Medulla oblongata (tissue), 1 donor: ENCODE measurements around the gene METTL18.
A peak's percentile ranks its signal among the peaks of the same experiment; 100 is the strongest.
"Not testable (repeated sequence)": the region's sequence is repeated elsewhere in the genome, so short reads cannot be mapped to it uniquely, and the experiment has no call there.

ENCODE experiments used
- DNase-seq: peaks from one replicate; pipeline ENCODE4 v3.0.0-alpha.2; 2015; ENCODE audit errors: extremely low spot score

The METTL18 gene

GRCh38 chr1:169794530-169795416 is at the start of gene METTL18:
TSS of gene METTL18 (minus strand) at chr1:169794907. CDS start at chr1:169793695, 1,212 bp downstream.
- DNase-seq, result peak; percentile 98

- DNase-seq, result no peak
Observed at GRCh38 chr1:169838942-169839341, 44.2 kb upstream of the METTL18 start.

DNA sequence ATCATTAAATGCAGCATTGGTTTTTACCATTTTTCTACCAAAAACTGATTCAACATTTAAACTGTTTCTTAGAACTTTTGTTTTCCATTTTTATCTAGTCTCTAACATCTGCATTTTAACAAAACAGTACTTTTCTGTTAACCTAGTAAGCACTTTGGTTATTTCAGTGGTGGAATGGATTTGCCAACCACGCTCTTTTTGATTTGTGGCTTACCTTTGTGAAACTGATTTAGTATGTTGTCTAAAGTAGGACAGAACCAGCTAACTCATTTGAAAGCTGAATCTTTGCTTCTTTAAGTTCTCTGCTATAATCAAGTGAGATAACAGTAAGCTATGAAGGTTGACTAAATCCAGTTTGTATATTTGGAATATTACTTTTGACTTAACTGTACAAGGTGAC is 41.5 kb upstream of the METTL18 start:
- DNase-seq, result no peak

DNA sequence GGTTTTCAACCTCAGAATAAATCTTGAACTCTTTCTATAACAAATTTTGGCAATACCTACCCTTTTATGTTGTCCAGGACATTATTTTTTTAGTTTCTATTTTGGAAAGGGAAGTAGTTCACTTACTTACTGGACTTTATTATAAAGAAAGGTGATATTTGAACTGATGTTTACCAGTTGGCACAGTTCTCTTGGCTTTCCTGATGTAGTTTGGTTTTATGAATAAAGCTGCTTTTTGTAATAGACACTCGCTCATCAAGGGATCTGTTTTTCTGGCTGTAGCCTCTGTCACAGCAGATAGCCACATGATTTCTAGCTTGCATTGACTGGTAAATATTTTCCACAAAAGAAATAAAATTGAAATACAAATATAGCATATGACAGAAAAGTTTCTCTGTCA is 40.9 kb upstream of the METTL18 start:
- DNase-seq, result no peak

DNA sequence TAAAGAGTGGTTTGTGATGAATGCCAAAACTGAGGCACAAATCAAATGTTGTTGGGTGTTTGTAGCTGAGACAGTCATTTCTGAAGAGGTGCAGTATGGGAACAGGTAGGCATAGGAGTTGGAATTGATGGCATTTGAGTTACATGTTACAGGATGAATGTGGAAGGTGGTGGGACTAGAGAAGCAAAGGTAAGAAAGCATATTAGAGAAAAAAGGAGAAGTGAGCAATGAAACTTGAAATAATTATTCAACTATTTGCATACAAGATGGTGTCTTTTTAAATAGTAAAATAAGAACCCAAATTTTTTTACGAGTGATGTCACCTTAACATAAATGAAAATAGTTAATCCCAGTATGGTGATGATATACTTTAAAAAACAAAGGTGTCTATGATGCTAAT is 40.2 kb upstream of the METTL18 start:
- DNase-seq, result no peak

DNA sequence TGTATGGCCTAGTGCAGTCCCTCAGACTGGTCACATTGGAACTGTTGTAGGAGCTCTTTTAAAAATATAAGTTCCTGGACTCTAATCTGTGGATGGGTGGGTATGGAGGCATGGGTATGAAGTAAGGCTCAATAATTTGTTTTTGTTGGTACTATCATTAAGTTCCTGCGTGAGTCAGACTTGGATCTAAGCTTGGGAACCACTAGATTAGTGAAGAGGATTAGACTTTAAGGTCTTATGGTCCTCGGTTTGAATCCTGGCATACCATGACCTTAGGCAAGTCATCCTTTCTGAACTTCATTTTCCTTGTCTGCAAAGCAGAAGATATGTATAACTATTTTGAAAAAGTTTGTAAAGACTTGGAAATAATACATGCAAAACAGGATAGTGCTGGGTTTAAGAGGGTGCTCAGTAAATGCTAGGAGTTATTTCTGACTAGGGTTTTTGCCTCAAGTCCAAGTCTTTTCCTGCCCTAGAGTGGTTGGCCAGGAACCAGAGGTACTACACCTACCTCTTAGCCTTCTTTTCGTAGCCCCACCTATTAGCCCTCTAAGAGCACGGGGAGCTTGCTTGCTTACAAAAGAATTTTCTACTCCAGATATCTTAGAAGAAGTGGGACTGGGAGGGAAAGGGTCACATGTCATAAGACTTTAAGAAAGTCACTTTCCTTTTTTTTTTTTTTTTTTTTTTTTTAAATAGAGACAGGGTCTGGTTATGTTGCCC is 38.6 kb upstream of the METTL18 start:
- no peak for DNase-seq

DNA sequence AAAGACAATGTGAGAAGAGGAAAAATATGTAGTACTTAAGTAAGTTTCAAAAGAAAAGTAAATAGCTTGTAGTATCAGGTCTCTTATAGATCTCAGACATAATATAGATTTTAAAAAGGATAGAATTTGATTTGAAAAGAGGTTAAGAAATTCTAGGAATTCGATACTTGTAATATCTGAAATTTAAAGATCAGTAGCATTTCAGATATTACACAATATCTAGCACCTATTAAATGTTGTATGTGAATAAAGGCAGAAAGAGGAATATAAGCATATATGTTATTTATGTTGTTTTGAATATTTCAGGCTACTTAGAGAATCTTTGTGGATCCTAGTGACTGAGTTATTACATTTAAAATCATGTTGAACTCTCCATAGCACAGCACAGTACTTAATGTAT is 35.0 kb upstream of the METTL18 start:
- DNase-seq, result no peak

GRCh38 chr1:169824153-169824552 is 29.4 kb upstream of the METTL18 start:
- DNase-seq, result no peak

DNA sequence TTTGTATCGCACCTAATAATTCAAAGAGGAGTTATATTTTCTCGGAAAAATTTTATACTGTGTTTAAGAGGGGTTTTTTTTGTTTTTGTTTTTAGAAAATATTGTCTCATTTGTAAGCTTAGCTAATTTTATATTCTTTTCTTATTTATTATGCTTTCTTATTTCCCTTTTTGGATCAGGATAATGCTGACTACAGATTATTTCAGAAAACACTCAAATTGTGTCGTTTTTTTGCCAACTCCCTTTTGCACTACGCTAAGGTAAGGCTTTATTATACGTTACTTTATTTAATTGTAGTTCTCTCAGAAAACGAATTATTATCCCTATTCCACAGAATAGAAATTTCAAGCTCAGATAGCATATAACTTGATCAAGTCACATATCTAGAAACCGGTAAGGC is 26.8 kb upstream of the METTL18 start:
- no peak for DNase-seq

DNA sequence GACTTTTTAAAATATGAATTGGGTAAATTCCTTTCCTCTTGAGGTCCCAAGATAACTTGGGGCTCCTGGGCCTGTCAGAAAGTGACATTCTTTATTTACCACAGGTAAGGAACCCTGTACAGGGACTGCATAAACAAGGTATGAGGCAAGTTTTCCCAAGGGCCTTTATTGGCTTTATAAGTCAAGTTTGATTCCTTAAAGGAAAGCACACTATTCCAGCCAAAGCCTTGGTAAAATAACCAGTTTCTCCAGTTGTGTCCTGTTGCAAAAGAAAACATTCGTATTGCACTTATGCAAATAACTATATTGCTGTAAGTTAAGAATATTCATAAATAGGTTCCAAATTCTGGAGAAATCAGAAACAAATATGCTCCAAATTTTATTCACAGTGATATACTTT is 21.9 kb upstream of the METTL18 start:
- no peak for DNase-seq

DNA sequence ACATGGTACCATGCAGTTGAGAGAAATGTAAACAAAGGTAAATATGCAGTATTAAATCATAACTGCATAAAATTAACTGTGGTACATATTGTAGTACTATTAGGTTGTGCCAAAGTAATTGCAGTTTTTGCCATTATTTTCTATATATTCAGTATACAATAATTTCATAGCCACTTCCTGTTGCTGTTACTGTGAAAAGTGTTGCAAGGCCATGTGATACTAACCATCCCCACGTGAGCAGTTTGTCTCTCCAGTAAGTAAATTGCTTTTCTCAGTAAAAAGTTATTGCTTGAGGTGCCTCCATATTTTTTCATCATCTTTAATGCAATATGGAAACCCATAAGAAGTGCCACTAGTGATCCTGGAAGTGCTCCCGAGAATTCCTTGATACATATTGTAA is 19.6 kb upstream of the METTL18 start:
- DNase-seq, result no peak

GRCh38 chr1:169812131-169812530 is 17.4 kb upstream of the METTL18 start:
- DNase-seq, result no peak

DNA sequence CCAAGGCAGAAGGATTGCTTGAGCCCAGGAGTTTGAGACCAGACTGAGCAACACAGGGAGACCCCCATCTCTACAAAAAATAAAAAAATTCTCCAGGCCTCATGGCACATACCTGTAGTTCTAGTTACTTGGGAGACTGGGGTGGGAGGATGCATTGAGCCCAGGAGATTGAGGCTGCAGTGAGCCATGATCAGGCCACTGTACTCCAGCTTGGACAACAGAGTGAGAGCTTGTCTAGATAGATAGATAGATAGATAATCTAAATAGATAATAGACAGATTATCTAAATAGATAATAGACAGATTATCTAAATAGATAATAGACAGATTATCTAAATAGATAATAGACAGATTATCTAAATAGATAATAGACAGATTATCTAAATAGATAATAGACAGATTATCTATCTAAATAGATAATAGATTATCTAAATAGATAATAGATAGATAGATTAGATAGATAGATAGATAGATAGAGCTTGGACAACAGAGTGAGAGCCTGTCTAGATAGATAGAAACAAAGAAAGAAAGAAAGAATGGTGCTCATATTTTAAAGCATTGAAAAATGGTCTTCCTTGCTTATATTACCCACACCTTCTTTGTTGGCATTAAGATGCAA is 16.8 kb upstream of the METTL18 start:
- DNase-seq, result not testable (repeated sequence)

- peak; percentile 59 for DNase-seq
Observed at GRCh38 chr1:169809370-169810095, 14.8 kb upstream of the METTL18 start.

DNA sequence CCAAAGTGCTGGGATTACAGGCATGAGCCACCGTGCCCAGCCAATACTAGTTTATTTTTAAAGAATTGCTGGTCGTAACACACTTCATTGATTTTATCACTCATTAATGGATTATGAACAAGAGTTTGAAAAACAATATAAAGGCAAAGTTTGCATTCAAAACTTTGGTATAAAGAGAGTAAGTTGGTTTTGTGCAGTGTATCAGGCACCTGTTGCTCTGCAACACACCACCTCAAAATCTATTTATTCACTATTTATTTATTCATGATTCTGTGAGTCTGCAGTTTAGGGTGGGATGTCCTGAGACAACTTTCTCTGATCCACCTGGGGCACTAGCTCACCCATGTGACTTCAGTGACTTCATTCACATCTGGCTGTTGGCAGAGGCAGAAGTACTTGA is 10.2 kb upstream of the METTL18 start:
- no peak for DNase-seq

- DNase-seq, result peak; percentile 31
Observed at GRCh38 chr1:169802888-169803287, 8.2 kb upstream of the METTL18 start.

DNA sequence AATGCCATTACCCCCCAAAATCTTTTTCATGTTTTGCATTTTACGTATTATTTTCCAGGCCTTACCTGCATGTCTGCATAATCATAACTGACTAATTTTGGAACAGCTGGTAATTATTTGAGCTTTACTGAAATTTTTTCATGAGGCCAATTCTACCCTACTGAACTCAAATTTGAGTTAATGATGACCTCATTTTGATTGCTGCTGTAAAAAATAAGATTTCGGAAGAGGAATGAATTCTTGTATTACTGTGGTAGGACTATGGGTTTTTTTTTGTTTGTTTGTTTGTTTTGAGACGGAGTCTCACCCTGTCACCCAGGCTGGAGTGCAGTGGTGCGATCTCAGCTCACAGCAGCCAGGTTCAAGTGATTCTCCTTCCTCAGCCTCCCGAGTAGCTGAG is 2.6 kb upstream of the METTL18 start:
- DNase-seq, result no peak

DNA sequence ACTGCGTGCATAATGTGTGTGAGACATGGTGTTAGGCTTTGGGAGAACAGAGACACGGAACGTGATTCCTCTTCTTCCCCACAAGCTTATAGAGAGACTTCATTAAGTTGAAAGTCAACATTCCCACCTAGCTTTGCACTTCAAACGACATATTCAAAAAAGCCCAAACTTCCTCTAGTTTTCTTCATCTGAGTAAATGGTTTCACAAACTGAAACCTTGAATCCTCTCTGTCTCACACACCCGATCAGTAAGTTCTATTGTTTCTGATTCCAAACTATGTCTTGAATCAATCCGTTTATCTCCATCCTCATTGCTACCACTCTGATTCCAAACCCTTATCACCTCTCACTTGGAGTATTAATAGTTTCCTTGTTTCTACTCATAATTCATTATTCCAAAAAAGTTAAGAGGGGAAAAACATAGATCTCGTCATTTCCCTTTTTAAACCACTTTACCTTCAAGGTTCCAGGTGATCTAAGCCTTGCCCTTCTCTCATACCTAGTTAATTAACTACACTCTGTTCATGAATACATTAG is 1.6 kb upstream of the METTL18 start:
- DNase-seq, result no peak

DNA sequence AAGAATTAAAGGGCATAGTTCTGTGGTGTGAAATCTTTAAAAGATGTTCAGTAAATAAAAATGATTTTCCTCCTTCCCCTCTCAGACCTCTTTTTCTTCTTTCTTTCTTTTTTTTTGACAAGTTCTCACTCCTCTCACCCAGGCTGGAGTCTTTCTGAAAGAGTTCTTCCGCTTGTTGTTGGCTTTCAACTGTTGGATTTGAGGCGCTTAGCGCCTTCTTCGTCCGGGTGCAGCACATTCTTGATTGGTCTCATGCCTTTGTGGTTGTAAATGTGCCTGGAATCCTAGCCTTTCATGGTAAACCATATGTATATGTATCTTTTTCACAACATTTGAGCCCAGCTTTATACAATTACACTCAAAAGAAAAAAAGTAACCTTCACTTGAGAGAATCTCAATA is 980 bp upstream of the METTL18 start:
- no peak for DNase-seq

DNA sequence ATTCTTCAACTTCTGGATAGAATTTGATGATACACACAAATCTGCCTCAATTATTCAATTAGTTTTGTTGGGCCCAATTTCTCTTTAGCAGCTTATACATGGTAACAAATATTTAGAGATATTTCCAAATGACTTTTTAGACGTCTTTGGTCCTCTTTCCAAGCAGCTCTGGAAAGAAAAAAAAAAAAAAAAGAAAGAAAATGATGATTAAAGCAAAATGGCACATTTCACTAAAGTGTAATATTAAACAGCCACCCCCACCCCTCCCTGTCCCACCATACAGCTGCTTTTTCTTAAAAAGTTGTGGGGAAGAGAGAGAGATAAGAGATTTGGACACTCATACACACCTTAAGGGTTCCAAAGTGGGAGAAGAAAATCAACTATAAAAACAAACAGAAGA is 977 bp downstream of the METTL18 start:
- no peak for DNase-seq

- DNase-seq, result no peak
Observed at GRCh38 chr1:169788402-169788801, 6.3 kb downstream of the METTL18 start.

DNA sequence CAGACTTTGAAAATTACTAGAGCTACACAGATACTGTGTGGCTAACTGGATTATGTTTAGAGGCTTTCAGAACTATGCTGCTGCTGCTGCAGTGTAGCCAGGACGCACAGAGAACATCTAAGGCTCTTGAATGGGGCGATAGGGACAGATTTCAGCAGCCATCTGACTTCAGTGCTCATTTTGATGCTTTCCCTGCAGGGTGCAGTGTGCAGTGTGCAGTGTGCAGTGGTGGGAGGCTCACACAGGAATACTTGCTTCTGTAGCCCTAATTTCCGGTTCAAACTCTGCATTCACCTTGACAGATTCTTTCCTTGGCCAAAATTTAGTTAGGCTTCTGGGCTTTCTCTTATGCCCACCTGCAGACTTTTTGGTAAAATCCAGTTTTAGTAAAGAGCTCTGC is 7.7 kb downstream of the METTL18 start:
- no peak for DNase-seq
